HepG2 (cell line): ENCODE data around the gene MYH9. TPM values are rescaled to one million over a fixed set of nuclear protein-coding genes. Genes with fewer than 3 reads are reported as not detected.

Experiments used
- FOXP1 ChIP-seq, 2 experiments: fragments of 450-650 bp in 1 of 2; IDR thresholded peaks; 2 replicates each; pipeline ENCODE4 v1.6.1; 2017 to 2018; ENCODE audit warnings: antibody characterized with exemption in 1 of 2
- GATAD2A ChIP-seq: IDR thresholded peaks from 2 replicates; pipeline ENCODE4 v1.6.1; 2016
- GTF2F1 ChIP-seq: fragments of 150-350 bp; IDR thresholded peaks from 2 replicates; pipeline ENCODE4 v1.6.1; 2014; ENCODE audit warnings: low read length
- KDM1A ChIP-seq: IDR thresholded peaks from 2 replicates; pipeline ENCODE4 v1.6.1; 2016; ENCODE audit warnings: missing compliant biosample characterization
- LCORL ChIP-seq, 2 experiments: fragments of 450-650 bp in 1 of 2; sonication (generic) in 1 of 2; formaldehyde crosslinking in 1 of 2; IDR thresholded peaks; 2 replicates each; pipeline versions ENCODE4 v1.5.0 to v1.6.1; 2017 to 2020; ENCODE audit warnings: antibody characterized with exemption in 1 of 2, missing genetic modification reagents in 1 of 2
- NFIC ChIP-seq: IDR thresholded peaks from 2 replicates; pipeline ENCODE4 v1.6.1; 2012; ENCODE audit warnings: mild to moderate bottlenecking, low read length, inconsistent platforms
- PHF21A ChIP-seq: sonication (generic); formaldehyde crosslinking; IDR thresholded peaks from 2 replicates; pipeline ENCODE4 v1.5.0; 2020; ENCODE audit warnings: mild to moderate bottlenecking, missing genetic modification reagents
- SMC3 ChIP-seq: IDR thresholded peaks from 2 replicates; pipeline ENCODE4 v1.6.1; 2011; ENCODE audit warnings: low read length, improper control_type of control experiment
- ZBTB7B ChIP-seq: sonication (generic); formaldehyde crosslinking; IDR thresholded peaks from 2 replicates; pipeline ENCODE4 v1.4.0; 2020; ENCODE audit warnings: missing genetic modification reagents
- ZNF556 ChIP-seq: sonication (generic); formaldehyde crosslinking; IDR thresholded peaks from 2 replicates; pipeline ENCODE4 v1.4.0; 2020; ENCODE audit warnings: mild to moderate bottlenecking, missing genetic modification reagents, borderline replicate concordance
- polyA plus RNA-seq, 8 experiments: library from polyadenylated mRNA; depleted of rRNA in 3 of 8; stranded (reverse) in 7 of 8; unstranded in 1 of 8; fragments of >200 nt; fragmentation: Illumina TruSeq in 4 of 8; extraction: Trizol in 4 of 8; gene quantifications; 2 replicates each; pipeline versions ENCODE4 v1.2.1 to v1.2.3, GENCODE V29; 2011 to 2016; ENCODE audit warnings: low read depth in 4 of 8, missing spikeins in 1 of 8, mixed read lengths in 1 of 8; ENCODE audit not compliant: insufficient read depth in 1 of 8
- total RNA-seq, 5 experiments: library from RNA; depleted of rRNA; stranded (reverse); fragments of >200 nt; fragmentation: Illumina TruSeq; extraction: Trizol; gene quantifications; 2 replicates each; pipeline ENCODE4 v1.2.3, GENCODE V29; 2016; ENCODE audit warnings: low read depth in 1 of 5
- TF ChIP-seq, protein P1 (sequence below): sonication (generic); formaldehyde crosslinking; IDR thresholded peaks from 2 replicates; pipeline ENCODE4 v1.5.0; 2020; ENCODE audit warnings: missing genetic modification reagents, mild to moderate bottlenecking, borderline replicate concordance
- TF ChIP-seq, protein P2 (sequence below): sonication (generic); formaldehyde crosslinking; IDR thresholded peaks from 2 replicates; pipeline ENCODE4 v1.4.0; 2020; ENCODE audit warnings: missing genetic modification reagents
- TF ChIP-seq, protein P3 (sequence below): IDR thresholded peaks from 2 replicates; pipeline ENCODE4 v1.6.1; 2016
- TF ChIP-seq, protein P4 (sequence below): sonication (generic); formaldehyde crosslinking; conservative IDR thresholded peaks from 2 replicates; pipeline ENCODE4 v1.4.0; 2020; ENCODE audit warnings: missing genetic modification reagents

The MYH9 gene
- total and polyA plus RNA-seq, 2 of the 13 experiments (the other 11 are each of a cell fraction or from before 2014, with no cell fraction given) = 50.7 to 98.5 TPM

DNA sequence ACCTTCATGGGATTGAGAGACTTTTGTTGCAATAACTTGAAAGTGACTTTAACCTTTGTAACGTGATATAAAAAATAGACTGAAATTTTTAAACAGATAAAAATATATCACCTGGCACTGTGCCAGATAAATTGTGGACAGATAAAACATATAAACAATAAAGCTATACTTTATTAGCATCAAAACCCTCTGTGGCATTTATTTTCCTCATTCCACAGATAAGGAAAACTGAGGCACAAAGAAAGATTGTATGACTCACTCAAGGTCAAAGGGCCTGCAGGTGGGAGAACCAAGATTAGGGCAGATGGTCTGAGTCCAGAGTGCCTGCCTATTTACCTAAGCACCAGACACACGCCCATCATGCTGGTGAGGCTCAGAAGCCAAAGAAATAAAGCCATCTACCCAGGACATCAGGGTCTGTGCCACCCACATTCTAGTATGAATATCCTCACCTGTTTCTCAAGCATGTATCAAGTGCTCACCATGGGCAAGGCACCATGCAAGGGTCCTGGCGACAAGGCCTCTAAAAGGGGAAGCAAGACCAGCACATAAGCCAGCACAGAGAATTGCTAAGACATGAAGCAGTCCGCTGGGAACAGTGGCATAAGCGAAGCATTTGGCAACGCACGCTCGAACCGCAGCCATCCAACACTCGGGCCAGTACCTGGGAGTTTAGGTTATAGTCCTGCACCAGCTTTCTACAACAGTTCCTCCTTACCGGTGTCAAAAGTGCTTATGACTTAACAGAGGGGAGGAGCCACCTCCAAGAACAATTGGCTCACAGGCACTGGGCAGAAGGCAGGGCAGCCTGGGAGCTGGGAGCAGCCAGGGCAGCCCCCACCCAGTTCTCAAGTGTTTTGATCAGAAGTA lies 17.6 kb downstream of the MYH9 start (continued):
- TF ChIP-seq GTF2F1 = 0 out of 2 replicates have a peak, but pooled peaks have one; percentile 40
- TF ChIP-seq, protein P1, sequence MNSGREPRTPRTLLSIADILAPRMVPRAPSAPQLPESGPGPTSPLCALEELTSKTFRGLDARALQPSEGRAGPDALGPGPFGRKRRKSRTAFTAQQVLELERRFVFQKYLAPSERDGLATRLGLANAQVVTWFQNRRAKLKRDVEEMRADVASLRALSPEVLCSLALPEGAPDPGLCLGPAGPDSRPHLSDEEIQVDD (CRISPR knock-in tag) = no peak
- TF ChIP-seq, protein P2, sequence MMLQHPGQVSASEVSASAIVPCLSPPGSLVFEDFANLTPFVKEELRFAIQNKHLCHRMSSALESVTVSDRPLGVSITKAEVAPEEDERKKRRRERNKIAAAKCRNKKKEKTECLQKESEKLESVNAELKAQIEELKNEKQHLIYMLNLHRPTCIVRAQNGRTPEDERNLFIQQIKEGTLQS (CRISPR knock-in tag) = peak; percentile 43; the same call in 1 of the 2 replicates
- TF ChIP-seq, protein P3, sequence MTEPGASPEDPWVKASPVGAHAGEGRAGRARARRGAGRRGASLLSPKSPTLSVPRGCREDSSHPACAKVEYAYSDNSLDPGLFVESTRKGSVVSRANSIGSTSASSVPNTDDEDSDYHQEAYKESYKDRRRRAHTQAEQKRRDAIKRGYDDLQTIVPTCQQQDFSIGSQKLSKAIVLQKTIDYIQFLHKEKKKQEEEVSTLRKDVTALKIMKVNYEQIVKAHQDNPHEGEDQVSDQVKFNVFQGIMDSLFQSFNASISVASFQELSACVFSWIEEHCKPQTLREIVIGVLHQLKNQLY (CRISPR knock-in tag) = 0 out of 2 replicates have a peak, but pooled peaks have one; percentile 26
- TF ChIP-seq ZBTB7B (CRISPR knock-in tag) = peak; percentile 53; the same call in 1 of the 2 replicates
- TF ChIP-seq LCORL (IDR thresholded peaks at IDR 0.05) = peak; percentile 99
- peak; percentile 58 for TF ChIP-seq LCORL (CRISPR knock-in tag; IDR thresholded peaks at IDR 0.05)
- TF ChIP-seq, protein P4, sequence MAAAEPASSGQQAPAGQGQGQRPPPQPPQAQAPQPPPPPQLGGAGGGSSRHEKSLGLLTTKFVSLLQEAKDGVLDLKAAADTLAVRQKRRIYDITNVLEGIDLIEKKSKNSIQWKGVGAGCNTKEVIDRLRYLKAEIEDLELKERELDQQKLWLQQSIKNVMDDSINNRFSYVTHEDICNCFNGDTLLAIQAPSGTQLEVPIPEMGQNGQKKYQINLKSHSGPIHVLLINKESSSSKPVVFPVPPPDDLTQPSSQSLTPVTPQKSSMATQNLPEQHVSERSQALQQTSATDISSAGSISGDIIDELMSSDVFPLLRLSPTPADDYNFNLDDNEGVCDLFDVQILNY (CRISPR knock-in tag) = no peak
- peak; percentile 68; the same call in 1 of the 2 replicates for TF ChIP-seq PHF21A
- TF ChIP-seq NFIC = peak; percentile 27; the same call in 1 of the 2 replicates
- TF ChIP-seq SMC3 = no peak
- no peak for TF ChIP-seq FOXP1 (IDR thresholded peaks at IDR 0.05)
- 0 out of 2 replicates have a peak, but pooled peaks have one; percentile 22 for TF ChIP-seq FOXP1 (CRISPR knock-in tag; IDR thresholded peaks at IDR 0.05)
- TF ChIP-seq KDM1A (CRISPR knock-in tag) = 0 out of 2 replicates have a peak, but pooled peaks have one; percentile 22
- no peak for TF ChIP-seq ZNF556 (CRISPR knock-in tag)
- peak; percentile 59; the same call in 1 of the 2 replicates for TF ChIP-seq GATAD2A (CRISPR knock-in tag)
